Hematopoietic multipotent progenitor cell treated with erythropoietin and hydrocortisone succinate and interleukin-3 and kit ligand, for 15 days (in vitro differentiated cells): ENCODE measurements around the gene R3HDML.
"Not testable (repeated sequence)": the region's sequence is repeated elsewhere in the genome, so short reads cannot be mapped to it uniquely, and the experiment has no call there.

Experiments used
- DNase-seq: peaks from one replicate; pipeline ENCODE4 v3.0.0-alpha.2; 2015; ENCODE audit warnings: low spot score

The R3HDML gene

GRCh38 chr20:44336725-44337380, at the start of gene R3HDML:
TSS of gene R3HDML (plus strand) at chr20:44337043. CDS start at chr20:44337158, 115 bp downstream.
- DNase-seq: no peak

GRCh38 chr20:44287272-44288097, 49.4 kb upstream of the R3HDML start:
- DNase-seq: no peak

- DNase-seq: peak; percentile 36
Measured at GRCh38 chr20:44288252-44288651, 48.6 kb upstream of the R3HDML start.

- no peak for DNase-seq
Measured at GRCh38 chr20:44291754-44292153, 45.1 kb upstream of the R3HDML start.

- no peak for DNase-seq
Measured at GRCh38 chr20:44296011-44296410, 40.8 kb upstream of the R3HDML start.

- no peak for DNase-seq
Measured at GRCh38 chr20:44297721-44298120, 39.1 kb upstream of the R3HDML start.

GRCh38 chr20:44299011-44299535, 37.8 kb upstream of the R3HDML start:
- DNase-seq: not testable (repeated sequence)

- DNase-seq: no peak
Measured at GRCh38 chr20:44301285-44301684, 35.6 kb upstream of the R3HDML start.

- no peak for DNase-seq
Measured at GRCh38 chr20:44302026-44302669, 34.7 kb upstream of the R3HDML start.

GRCh38 chr20:44302736-44303135, 34.1 kb upstream of the R3HDML start:
- no peak for DNase-seq

GRCh38 chr20:44304383-44304782, 32.5 kb upstream of the R3HDML start:
- no peak for DNase-seq

- DNase-seq: no peak
Measured at GRCh38 chr20:44306927-44307326, 29.9 kb upstream of the R3HDML start.

GRCh38 chr20:44309763-44310663, 26.8 kb upstream of the R3HDML start:
- DNase-seq: peak; percentile 27

- DNase-seq: peak; percentile 98
Measured at GRCh38 chr20:44310664-44311639, 25.9 kb upstream of the R3HDML start, which contains the start of gene FITM2. TSS of gene FITM2 (minus strand) at chr20:44311202. CDS start at chr20:44311148, 54 bp downstream.

- no peak for DNase-seq
Measured at GRCh38 chr20:44314870-44315269, 22.0 kb upstream of the R3HDML start.

GRCh38 chr20:44319839-44320422, 16.9 kb upstream of the R3HDML start:
- no peak for DNase-seq

GRCh38 chr20:44324343-44324742, 12.5 kb upstream of the R3HDML start:
- DNase-seq: no peak

- no peak for DNase-seq
Measured at GRCh38 chr20:44326391-44327159, 10.3 kb upstream of the R3HDML start.

- DNase-seq: not testable (repeated sequence)
Measured at GRCh38 chr20:44327748-44328147, 9.1 kb upstream of the R3HDML start.
